ENCODE measurements around the gene TCHP.
"Not testable (repeated sequence)": the region's sequence is repeated elsewhere in the genome, so short reads cannot be mapped to it uniquely, and the experiment has no call there.

TCHP gene

DNA sequence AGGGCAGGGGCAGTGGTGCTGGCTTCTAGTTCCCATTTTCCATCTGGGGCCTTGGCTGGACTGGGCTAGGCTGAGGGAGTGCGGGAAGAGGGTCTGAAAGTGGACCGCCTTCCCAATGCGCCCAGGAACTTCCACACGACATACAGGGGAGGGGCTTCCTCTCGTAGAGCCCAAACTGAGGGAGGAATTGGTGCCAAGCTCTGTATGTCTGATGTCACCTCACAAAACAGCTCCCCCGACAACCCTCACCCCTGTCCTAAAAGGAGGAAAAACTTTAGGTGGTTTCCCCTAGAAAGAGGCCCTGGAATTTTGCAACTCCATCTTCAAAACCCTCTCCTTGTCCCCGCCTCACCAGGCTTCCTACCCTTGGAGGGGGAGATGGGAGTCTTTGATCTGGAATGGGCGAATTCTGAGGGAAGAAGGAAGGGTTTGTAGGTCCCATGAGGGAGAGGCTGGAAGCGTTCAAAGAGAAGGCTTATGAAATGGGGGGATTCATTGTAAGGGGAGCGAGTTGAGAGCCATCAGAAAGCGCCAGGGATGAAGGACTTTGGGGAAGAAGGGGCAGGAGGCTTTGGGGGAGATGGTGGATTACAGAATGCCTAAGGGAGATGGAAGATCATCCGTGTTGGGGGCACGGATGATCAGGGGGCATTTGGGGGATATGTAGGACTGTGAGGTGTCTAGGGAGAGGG, 20.6 kb upstream of the TCHP start:
- DNase-seq (ENCODE audit: low read depth in 2 of 2) = no peak

DNA sequence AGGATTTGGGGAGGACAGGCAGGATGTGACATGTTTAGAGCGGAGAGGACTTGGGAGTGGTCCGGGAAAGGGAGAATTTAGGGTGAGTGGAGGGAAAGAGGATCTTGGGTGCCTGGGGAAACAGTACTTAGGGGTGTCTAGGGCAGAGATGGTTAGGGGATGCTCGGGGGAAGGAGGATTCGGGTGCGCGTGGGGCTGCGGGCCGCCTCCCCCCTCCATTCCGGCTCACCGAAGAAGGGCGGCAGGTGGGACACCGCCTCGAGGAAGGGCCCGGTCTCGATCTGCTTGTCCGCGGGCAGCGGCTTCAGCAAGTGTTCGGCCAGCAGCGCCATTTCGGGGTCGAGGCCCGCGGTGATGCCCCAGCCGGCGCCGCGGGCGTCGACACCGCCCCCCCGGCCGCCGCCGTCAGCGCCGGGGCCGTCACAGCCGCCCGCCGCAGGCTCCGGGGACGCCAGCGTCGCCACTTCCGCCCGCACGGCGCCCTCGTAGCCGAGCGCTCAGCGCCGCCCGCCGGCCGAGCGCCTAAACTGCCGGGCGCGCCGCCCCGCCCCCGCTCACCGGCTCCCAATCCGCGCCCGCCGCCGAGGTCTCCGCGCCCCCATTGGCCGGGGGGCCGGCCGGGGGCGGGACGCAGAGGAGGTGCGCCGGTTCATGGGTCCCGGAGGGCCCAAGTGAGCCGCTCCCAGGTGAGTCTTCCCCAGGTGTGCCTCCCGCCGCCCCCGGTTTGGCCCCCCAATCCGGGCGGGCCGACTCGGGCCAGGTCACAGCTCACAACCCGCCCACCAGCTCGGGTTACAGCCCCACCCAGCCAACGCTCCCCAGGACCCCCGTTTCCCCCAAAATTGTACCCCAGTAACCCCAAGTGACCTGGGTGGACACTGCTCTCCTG, 19.8 kb upstream of the TCHP start, which contains the start of gene GLTP:
TSS of gene GLTP (minus strand) at position 499 of the 889 bp plus-strand sequence. CDS start at position 332, 167 bp downstream.
- DNase-seq (ENCODE audit: low read depth in 2 of 2) = peak; percentile 85 to 87

DNA sequence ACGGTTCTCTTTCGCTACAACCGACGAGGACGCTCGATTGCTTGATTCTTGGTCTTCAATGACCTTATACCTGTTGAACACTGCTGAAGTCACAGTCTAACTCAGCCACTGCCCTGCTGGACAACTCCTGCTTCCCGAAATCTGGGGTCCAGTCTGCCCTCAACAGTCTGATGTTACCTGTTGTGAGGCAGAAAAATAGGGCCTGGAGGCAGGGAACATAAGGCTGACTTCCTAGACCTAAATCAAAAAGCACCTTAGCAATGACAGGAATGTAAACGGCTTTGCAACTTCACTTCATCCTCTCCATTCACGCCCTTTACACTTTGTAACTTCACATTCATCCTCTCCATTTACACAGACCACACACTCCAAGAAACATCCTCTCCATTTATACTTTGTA, 19.1 kb upstream of the TCHP start:
- no peak for DNase-seq (ENCODE audit: low read depth in 2 of 2)

DNA sequence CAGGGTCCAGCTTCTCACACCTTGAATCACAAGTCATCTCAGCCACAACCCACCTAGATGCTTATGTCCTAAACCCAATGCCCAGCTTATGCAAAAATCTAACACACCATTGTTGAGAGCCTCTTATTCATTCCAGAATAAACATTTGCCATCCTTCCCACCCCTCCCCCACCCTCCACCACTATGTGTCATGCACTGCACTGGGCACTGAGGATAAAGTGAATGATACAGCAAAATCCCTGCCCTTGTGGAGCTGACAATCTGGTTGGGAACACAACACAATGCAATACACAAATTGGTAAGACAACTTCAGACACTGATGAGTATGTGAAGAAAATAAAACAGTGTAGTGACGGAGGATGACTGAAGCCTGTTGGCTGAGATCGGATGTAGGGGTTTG, 18.3 kb upstream of the TCHP start:
- DNase-seq (ENCODE audit: low read depth in 2 of 2) = no peak

DNA sequence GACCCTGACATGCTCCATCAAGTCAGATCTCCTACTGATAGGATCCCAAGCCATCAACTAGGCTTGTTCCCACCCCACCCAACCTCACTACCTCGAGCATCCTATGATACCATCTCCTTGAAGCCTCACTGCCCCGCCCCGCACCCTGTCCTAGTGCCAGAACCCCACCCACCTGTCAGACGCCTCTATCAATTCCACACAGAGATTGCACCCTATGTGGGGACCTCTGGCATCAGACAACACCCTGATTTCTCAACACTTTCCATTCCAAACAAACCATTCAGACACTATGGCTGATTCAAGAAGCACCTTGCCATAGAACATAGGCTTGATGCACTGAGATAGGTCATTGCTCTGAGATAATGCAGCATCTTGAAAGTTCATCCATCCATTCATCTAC, 16.6 kb upstream of the TCHP start:
- DNase-seq (ENCODE audit: low read depth in 2 of 2) = no peak

DNA sequence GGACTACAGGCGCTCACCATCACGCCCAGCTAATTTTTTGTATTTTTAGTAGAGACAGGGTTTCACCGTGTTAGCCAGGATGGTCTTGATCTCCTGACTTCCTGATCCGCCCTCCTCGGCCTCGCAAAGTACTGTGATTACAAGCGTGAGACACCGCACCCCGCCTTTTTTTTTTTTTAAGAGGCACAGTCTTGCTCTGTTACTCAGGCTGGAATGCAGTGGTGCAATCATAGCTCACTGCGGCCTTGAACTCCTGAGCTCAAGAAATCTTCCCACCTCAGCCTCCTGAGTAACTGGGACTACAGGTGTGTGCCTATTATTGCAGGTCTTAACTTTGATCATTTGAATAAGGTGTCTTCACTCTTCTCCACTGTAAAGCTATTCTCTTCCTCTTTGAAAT, 14.5 kb upstream of the TCHP start:
- DNase-seq (ENCODE audit: low read depth in 2 of 2) = no peak

DNA sequence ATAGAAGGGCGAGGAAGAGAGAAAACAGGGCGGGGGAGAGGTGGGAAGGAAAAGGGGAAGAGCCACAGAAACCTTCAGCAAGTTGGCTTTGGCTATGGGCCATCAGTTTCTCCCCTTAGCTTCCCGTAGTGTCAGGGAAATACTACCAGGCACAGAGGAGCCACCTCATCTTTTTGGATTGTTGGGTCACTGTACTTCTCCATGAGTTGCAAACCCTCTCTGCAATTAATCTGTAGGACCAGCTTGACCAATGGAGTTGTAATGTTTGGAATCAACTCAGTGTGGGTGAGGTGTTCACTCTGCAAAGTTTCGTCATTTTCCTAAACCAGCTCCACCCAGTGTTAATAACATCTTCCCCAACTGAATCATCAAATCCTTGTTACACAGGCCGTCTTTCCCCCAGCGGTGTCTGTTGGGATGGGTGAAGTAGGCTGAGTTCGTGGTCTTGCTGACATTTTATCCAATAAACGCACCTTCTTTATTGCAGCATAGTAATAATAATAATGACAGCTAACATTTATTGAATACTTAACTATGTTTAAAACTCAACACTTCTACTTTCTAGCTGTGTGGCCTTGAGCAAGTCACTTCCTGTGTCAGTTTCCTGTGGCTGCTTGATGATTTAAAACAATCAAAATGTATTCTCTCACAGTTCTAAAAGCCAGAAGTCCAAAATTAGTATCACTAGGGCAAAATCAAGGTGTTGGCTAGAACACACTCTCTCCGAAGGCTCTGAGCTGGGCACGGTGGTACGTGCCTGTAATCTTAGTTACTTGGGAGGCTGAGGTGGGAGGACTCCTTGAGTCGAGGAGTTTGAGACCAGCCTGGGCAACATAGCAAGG, 11.7 kb upstream of the TCHP start:
- DNase-seq (ENCODE audit: low read depth in 2 of 2) = no peak

DNA sequence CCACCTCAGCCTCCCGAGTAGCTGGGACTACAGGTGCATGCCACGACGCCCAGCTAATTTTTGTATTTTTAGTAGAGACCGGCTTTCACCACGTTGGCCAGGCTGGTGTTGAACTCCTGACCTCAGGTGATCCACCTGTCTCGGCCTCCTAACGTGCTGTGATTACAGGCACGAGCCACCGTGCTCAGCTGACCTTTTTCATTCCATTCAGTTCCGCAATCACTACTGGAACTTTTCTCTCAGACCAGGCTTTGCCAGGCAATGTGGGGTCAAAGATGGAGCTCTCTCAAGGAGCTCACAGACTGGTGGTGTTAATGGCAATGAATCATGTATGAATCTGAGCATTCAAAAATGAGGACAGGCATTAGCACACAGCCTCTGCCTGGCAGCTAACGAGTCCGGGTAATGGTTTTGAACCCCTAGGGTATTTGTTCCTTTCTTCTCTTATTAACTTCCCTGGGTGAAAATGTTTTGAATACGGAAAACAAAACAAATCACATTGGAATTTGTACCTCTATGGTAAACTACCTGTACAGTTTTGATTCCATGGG, 9.4 kb upstream of the TCHP start:
- DNase-seq (ENCODE audit: low read depth in 2 of 2) = no peak

DNA sequence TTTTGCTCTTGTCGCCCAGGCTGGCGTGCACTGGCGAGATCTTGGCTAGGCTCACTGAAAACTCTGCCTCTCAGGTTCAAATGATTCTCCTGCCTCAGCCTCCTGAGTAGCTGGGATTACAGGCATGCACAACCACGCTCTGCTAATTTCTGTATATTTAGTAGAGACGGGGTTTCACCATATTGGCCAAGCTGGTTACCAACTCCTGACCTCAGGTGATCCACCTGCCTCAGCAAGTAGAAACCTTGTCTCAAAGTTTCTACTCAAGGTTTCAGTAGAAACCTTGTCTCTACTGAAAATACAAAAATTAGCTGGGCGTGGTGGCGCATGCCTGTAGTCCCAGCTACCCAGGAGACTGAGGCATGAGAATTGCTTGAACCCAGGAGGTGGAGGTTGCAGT, 8.3 kb upstream of the TCHP start:
- not testable (repeated sequence) for DNase-seq (ENCODE audit: low read depth in 2 of 2)

DNA sequence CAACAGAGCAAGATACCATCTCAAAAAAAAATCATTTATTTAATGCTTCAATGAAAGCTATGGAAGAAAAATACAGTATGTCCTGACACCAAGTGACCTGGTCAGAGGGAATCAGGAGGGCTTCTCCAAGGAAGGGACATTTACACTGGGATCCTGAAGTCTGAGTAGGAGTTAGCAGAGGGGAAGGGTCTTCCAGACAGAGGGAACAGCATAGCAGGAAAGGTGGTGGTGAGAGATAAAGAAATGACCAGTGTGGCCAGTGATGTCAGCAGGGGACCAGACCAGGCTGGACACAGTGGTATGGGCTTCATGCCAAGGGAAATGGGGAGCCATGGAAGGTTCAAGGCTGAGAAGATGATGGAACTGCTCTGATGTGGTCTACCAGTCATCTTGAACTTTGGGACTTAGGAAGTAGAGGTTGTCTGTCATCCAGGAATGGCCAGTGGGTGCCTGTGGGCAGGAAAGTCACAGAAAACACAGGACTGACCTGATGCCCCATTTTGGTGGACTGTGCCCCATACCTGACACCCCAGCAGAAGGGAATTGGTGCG, 7.8 kb upstream of the TCHP start:
- DNase-seq (ENCODE audit: low read depth in 2 of 2) = no peak

DNA sequence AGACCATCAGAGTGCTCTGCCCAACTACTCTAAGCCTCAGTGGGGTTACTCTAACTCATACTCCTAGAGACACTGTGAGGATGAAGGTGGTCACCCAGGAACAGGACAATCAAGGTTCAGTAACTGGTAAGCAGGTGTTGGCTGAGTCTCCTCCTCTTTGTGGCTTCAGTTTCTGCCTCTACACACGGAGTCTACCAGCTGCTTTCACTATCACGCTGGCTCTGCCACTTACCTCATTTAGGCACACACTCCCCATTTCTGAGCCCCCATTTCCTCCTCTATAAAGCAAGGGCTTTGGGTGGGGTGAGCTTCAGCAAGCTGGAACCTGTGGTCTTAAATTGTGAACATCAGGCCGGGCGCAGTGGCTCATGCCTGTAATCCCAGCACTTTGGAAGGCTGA, 7.3 kb upstream of the TCHP start:
- DNase-seq (ENCODE audit: low read depth in 2 of 2) = no peak

DNA sequence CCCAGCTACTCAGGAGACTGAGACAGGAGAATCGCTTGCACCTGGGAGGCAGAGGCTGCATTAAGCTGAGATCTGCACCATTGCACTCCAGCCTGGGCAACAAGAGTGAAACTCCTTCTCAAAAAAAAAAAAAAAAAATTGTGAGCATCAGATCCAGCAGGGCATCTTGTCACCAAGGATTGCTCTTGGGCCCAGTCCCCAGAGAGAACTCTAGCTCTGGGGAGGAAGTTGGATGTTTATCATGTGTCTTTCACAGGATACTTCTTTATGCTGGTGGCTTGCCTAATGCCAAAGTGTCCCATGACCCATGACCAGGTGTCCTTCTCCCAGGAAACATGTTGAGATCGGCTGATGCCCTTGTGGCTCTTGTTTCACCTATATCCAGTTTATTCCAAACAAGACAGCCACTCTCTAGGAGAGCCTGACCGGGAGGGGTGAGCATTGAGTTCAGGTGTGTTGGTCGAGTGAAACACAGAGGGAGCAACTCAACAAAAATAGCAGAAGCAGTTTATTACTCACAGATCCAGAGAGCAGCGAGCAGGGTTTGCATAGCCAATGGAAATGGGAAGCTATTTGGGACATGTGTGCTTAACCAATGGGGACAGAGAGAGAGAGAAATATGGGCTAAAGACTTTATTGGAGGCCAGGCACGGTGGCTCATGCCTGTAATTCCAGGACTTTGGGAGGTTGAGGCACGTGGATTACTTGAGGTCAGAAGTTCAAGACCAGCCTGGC, 6.6 kb upstream of the TCHP start:
- no peak for DNase-seq (ENCODE audit: low read depth in 2 of 2)

DNA sequence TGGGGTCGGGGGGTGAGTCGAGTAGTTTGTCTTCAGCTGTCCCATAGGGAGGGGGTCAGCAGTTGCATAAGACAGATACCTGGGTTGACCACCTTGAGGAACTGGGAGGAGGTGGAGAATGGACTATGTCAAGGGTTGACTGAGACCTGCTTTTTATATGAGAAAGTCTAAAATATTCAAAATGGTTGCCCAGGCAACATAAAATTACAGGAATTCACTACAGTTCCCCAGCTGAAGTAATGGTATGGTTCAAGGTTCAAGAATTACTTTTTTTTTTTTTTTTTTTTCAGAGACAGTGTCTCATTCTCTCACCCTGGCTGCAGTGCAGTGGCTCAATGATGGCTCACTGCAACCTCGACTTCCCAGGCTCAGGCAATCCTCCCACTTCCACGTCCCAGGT, 5.1 kb upstream of the TCHP start:
- DNase-seq (ENCODE audit: low read depth in 2 of 2) = no peak

DNA sequence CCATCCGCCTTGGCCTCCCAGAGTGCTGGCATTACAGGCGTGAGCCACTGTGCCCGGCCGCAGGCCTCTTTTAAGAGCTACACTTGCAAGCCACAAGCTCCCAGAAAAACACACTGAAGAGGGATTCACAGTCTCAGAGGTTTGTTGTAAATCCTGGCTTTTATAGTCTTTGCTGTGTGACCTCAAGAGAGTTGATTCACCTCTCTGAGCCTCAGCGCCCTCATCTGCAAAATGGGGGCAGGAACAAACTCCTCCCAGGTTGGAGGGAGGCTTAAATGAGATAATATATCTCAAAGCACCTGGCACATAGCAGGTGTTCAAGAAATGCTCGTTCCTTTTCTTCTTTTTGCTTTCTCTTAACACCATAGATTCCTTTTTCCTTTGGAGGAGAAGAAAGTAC, 3.9 kb upstream of the TCHP start:
- DNase-seq (ENCODE audit: low read depth in 2 of 2) = no peak

DNA sequence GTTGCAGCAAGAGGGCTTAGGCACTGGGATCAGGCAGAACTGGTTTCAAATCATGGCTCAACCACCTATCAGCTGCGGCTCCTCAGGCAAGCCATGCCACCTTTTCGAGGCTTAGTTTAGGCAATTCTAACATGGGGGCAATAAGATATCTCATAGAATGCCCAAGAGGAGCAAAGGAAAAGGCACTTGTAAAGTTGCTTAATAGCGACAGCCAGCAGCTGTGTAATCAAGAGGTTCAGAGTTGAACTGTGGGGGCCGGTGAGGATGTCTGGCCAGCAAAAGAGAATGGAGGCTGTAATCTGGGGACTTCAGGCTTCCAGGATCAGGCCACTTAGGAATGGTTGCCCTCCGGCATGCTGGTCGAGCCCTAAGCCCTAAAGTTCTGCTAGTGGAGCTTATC, 3.0 kb upstream of the TCHP start:
- DNase-seq (ENCODE audit: low read depth in 2 of 2) = no peak

DNA sequence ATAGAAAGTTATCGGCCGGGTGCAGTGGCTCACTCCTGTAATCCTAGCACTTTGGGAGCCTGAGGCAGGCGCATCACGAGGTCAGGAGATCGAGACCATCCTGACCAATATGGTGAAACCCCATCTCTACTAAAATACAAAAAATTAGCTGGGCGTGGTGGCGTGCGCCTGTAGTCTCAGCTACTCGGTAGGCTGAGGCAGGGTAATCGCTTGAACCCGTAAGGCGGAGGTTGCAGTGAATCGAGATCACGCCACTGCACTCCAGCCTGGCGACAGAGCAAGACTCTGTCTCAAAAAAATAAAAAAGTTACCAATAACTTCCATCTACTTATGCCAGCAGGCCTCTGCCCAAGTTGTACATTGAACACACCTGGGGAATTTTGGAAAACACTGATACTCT, 729 bp upstream of the TCHP start:
- DNase-seq (ENCODE audit: low read depth in 2 of 2) = not testable (repeated sequence)

DNA sequence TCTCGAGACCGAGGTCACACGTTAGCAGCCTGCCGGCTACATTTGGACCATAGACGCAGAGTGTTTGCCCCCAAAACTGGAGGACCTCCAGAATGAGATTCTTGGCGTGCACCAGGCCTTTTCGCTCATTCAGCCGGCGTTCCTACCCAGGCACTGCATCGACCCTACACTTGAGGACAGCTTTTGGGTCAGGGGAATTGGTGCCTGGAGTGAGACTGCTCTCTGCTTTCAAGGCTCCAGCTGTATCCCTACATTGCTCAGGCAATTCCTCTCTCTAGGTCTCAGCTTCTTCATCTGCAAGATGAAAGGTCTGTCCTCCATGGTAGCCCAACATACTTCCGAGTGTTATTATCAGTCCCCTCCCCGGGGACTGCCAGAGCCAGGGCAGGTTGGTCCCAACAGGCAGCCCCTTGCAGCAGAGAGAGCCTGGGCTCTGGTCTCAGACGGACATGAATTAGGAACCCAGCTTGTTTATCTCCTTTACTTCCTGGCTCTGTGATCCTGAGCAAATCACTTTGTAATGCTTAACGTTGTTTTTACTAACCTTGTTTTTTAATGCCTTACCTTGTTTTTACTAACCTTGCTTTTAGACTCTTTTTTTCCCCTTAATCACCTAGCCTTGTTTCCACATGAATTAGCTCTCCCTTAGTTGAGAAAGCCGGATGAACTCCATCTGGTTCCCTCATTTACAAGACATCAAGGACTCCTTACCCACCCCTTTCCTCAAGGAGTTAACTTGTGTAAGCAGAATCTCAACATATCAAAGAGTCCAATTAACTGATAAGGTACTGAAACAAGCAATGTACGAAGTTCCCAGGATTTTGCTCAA, 892 bp downstream of the TCHP start:
- no peak for DNase-seq (ENCODE audit: low read depth in 2 of 2)

DNA sequence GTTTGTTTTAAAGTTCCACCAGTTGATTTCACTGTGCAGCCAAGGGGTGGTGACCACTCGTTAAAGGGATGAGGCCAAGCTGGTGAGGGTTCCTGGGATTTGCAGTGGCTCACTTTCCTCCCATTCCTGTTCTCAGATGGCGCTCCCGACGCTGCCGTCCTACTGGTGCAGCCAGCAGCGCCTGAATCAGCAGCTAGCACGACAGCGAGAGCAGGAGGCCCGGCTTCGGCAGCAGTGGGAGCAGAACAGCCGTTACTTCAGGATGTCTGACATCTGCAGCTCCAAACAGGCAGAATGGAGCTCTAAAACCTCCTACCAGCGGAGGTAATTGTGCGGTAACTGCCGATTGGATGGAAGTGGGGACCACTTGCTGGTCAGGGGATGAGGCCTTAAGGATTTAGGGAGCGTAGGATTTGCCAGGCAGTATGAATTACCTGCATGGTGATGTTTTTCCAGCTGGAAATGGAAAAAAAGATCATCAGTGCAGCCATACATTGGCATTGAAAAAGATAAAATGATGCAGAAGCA, 2.9 kb downstream of the TCHP start:
- no peak for DNase-seq (ENCODE audit: low read depth in 2 of 2)

DNA sequence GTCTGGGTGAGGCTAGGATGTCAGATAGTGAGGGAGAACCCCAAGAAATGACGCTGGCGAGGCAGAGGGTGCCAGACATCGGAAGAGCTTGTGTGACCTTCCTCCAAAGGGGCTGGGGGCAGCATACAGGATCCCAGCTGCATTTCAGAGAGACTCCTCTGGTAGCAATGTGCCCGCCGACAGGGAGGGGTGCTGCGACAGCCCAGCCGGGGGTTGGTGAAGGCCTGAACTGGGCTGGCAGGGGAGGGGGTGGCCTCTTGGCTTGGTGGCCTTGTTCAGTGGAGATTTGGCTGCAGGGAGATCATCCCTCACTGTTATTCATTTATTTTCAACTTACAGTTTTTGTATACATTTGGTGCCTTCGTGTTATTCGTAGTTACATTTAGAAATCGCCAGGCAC, 5.2 kb downstream of the TCHP start:
- no peak for DNase-seq (ENCODE audit: low read depth in 2 of 2)

Measured in stimulated activated CD8-positive, alpha-beta memory T cell treated with anti-CD3 and anti-CD28 coated beads, Interleukin-15, amount 100 ng/mL, for 48 hours (primary cell).